H1 (cell line): ENCODE measurements around the gene PTK6. TPM values are rescaled to one million over a fixed set of nuclear protein-coding genes. Genes with fewer than 3 reads are reported as not detected.
A peak's percentile ranks its signal among the peaks of the same experiment; 100 is the strongest.

ENCODE experiments used
- CTCF ChIA-PET: fragments of 300-600 bp; sonication (Branson Sonifier 250); formaldehyde crosslinking; loops from one replicate; lab custom pipeline; 2021; ENCODE audit not compliant: partially characterized antibody; lab: Charles Lee
- POLR2A ChIA-PET: fragments of 300-600 bp; sonication (Branson Sonifier 250); formaldehyde crosslinking; loops from one replicate; lab custom pipeline; 2021; ENCODE audit warnings: inconsistent platforms; ENCODE audit not compliant: partially characterized antibody; lab: Charles Lee
- DNase-seq, 2 experiments: peaks; one replicate each; pipeline versions ENCODE4 v3.0.0 to v3.0.0-alpha.2; 2010 to 2022; ENCODE audit warnings: low spot score in 2 of 2, low read depth in 1 of 2, mixed read lengths in 1 of 2
- FAIRE-seq: peaks from 2 replicates; lab custom pipeline; 2011; peaks lifted over from hg19 to GRCh38; lab: Jason Lieb, UNC
- H2AFZ ChIP-seq: 2 replicates; pipeline ENCODE4 v1.8.1; 2012; ENCODE audit warnings: low read length, inconsistent platforms
- H2AK5ac ChIP-seq: 2 replicates; pipeline ENCODE4 v1.6.1; 2013; ENCODE audit warnings: low read depth, low read length
- H2BK120ac ChIP-seq: replicated peaks from 2 replicates; pipeline ENCODE3; 2013; ENCODE audit warnings: low read depth, low read length, inconsistent platforms
- H2BK12ac ChIP-seq: 2 replicates; pipeline ENCODE4 v1.6.1; 2013; ENCODE audit warnings: low read depth, low read length
- H2BK15ac ChIP-seq: 2 replicates; pipeline ENCODE4 v1.6.1; 2013; ENCODE audit warnings: low read length
- H2BK20ac ChIP-seq: 2 replicates; pipeline ENCODE4 v1.6.1; 2013; ENCODE audit warnings: low read length
- H2BK5ac ChIP-seq: 2 replicates; pipeline ENCODE4 v1.6.1; 2013; ENCODE audit warnings: low read depth, low read length
- H3K14ac ChIP-seq: 2 replicates; pipeline ENCODE4 v1.6.1; 2013; ENCODE audit warnings: inconsistent platforms; ENCODE audit not compliant: insufficient read length
- H3K18ac ChIP-seq: 2 replicates; pipeline ENCODE4 v1.6.1; 2013; ENCODE audit warnings: low read length; ENCODE audit errors: extremely low read depth
- H3K23ac ChIP-seq: 2 replicates; pipeline ENCODE4 v1.6.1; 2013; ENCODE audit warnings: inconsistent platforms; ENCODE audit not compliant: insufficient read length
- H3K23me2 ChIP-seq: 2 replicates; pipeline ENCODE4 v1.6.1; 2013; ENCODE audit warnings: low read depth, low read length
- H3K27ac ChIP-seq: 2 replicates; pipeline ENCODE4 v1.6.1; 2011; ENCODE audit warnings: low read depth, low read length, inconsistent platforms
- H3K27me3 ChIP-seq, 4 experiments: replicated peaks in 1 of 4; 1 replicate in 1 of 4; 2 replicates in 3 of 4; pipeline versions ENCODE4 v1.6.1 to v1.8.1; 2011 to 2013; ENCODE audit warnings: low read length in 3 of 4, mild to moderate bottlenecking in 3 of 4, inconsistent platforms in 2 of 4, mixed read lengths in 2 of 4, moderate library complexity in 1 of 4; ENCODE audit not compliant: control insufficient read depth in 3 of 4, insufficient read depth in 3 of 4; ENCODE audit errors: extremely low read depth in 1 of 4
- H3K36me3 ChIP-seq, 4 experiments: 2 replicates each; pipeline versions ENCODE4 v1.6.1 to v1.8.1; 2011 to 2013; ENCODE audit warnings: mild to moderate bottlenecking in 4 of 4, low read length in 3 of 4, moderate library complexity in 2 of 4, control low read depth in 1 of 4, inconsistent platforms in 1 of 4; ENCODE audit not compliant: insufficient read depth in 4 of 4, control insufficient read depth in 2 of 4
- H3K4ac ChIP-seq: replicated peaks from 2 replicates; pipeline ENCODE3; 2013; ENCODE audit warnings: low read length, low read depth, mixed read lengths, inconsistent platforms; ENCODE audit not compliant: insufficient read length
- H3K4me1 ChIP-seq, 4 experiments: replicated peaks in 1 of 4; 1 replicate in 1 of 4; 2 replicates in 3 of 4; pipeline versions ENCODE4 v1.6.1 to v1.8.1; 2011 to 2013; ENCODE audit warnings: low read length in 3 of 4, inconsistent platforms in 2 of 4, mixed read lengths in 1 of 4; ENCODE audit not compliant: insufficient read depth in 4 of 4, control insufficient read depth in 3 of 4
- H3K4me2 ChIP-seq, 2 experiments: 2 replicates each; pipeline versions ENCODE4 v1.6.1 to v1.8.1; 2011 to 2013; ENCODE audit warnings: low read depth in 2 of 2, low read length in 2 of 2, control low read depth in 1 of 2, inconsistent platforms in 1 of 2, mild to moderate bottlenecking in 1 of 2; ENCODE audit not compliant: insufficient read depth in 1 of 2
- H3K4me3 ChIP-seq, 4 experiments: fragments of 200-600, 300-600 bp in 1 of 4; sonication (generic), shearing (Covaris generic), sonication (Bioruptor Twin) in 1 of 4; 2 replicates each; pipeline versions ENCODE4 v1.5.1 to v1.8.1; 2011 to 2016; ENCODE audit warnings: low read length in 4 of 4, low read depth in 3 of 4, control low read depth in 2 of 4, inconsistent platforms in 2 of 4, mild to moderate bottlenecking in 2 of 4, mixed read lengths in 1 of 4, moderate library complexity in 1 of 4; ENCODE audit not compliant: insufficient read depth in 2 of 4; ENCODE audit errors: extremely low read depth in 1 of 4
- H3K56ac ChIP-seq: replicated peaks from 2 replicates; pipeline ENCODE3; 2013; ENCODE audit warnings: low read depth, mild to moderate bottlenecking, mixed read lengths, low read length, inconsistent platforms; ENCODE audit not compliant: insufficient read length
- H3K79me1 ChIP-seq: 2 replicates; pipeline ENCODE4 v1.6.1; 2013; ENCODE audit warnings: low read depth, low read length, control low read depth
- H3K79me2 ChIP-seq, 2 experiments: 2 replicates each; pipeline versions ENCODE4 v1.6.1 to v1.8.1; 2012 to 2013; ENCODE audit warnings: low read length in 2 of 2, mild to moderate bottlenecking in 2 of 2, inconsistent platforms in 1 of 2; ENCODE audit not compliant: insufficient read depth in 2 of 2, control insufficient read depth in 1 of 2
- H3K9ac ChIP-seq, 4 experiments: replicated peaks in 1 of 4; 1 replicate in 1 of 4; 2 replicates in 3 of 4; pipeline versions ENCODE4 v1.6.1 to v1.8.1; 2011 to 2013; ENCODE audit warnings: low read depth in 3 of 4, low read length in 3 of 4, control low read depth in 2 of 4, mild to moderate bottlenecking in 2 of 4, moderate library complexity in 2 of 4, inconsistent platforms in 1 of 4; ENCODE audit errors: extremely low read depth in 1 of 4
- H3K9me3 ChIP-seq, 2 experiments: 2 replicates each; pipeline versions ENCODE4 v1.6.1 to v1.8.1; 2012 to 2013; ENCODE audit warnings: mild to moderate bottlenecking in 2 of 2, moderate library complexity in 2 of 2, control low read depth in 1 of 2, inconsistent platforms in 1 of 2, low read depth in 1 of 2, low read length in 1 of 2, mixed read lengths in 1 of 2; ENCODE audit not compliant: insufficient read depth in 2 of 2
- H4K20me1 ChIP-seq, 2 experiments: replicated peaks in 1 of 2; 2 replicates each; pipeline versions ENCODE3 to v1.8.1; 2011 to 2013; ENCODE audit warnings: inconsistent platforms in 2 of 2, low read length in 2 of 2, mild to moderate bottlenecking in 1 of 2; ENCODE audit not compliant: insufficient read depth in 2 of 2, control insufficient read depth in 1 of 2
- H4K5ac ChIP-seq: 2 replicates; pipeline ENCODE4 v1.6.1; 2013; ENCODE audit warnings: low read length, low read depth, mixed read lengths, inconsistent platforms; ENCODE audit not compliant: insufficient read length
- H4K8ac ChIP-seq: 2 replicates; pipeline ENCODE4 v1.8.0; 2013; ENCODE audit warnings: mild to moderate bottlenecking, moderate library complexity, low read length, inconsistent platforms; ENCODE audit not compliant: insufficient read depth; ENCODE audit errors: extremely low read depth
- H4K91ac ChIP-seq: replicated peaks from 2 replicates; pipeline ENCODE3; 2013; ENCODE audit warnings: low read length, mixed read lengths, inconsistent platforms; ENCODE audit not compliant: insufficient read length
- GABPA ChIP-seq: IDR thresholded peaks from 2 replicates; pipeline ENCODE4 v1.6.1; 2011; ENCODE audit warnings: mild to moderate bottlenecking, low read length, moderate library complexity, borderline replicate concordance; ENCODE audit not compliant: insufficient read depth
- JUN ChIP-seq: IDR thresholded peaks from 2 replicates; pipeline ENCODE4 v1.6.1; 2011; ENCODE audit warnings: low read depth, mild to moderate bottlenecking, improper control_type of control experiment, low read length
- RAD21 ChIP-seq, 2 experiments: IDR thresholded peaks in 1 of 2; conservative IDR thresholded peaks in 1 of 2; 2 replicates each; pipeline ENCODE4 v1.6.1; 2011; ENCODE audit warnings: low read depth in 2 of 2, low read length in 2 of 2, improper control_type of control experiment in 1 of 2, inconsistent platforms in 1 of 2, mild to moderate bottlenecking in 1 of 2, moderate library complexity in 1 of 2
- SUZ12 ChIP-seq: fragments of 200-600 bp; sonication (generic); IDR thresholded peaks from 2 replicates; pipeline ENCODE4 v1.6.1; 2012; ENCODE audit warnings: mild to moderate bottlenecking, inconsistent platforms, low read length, moderate library complexity, mixed read lengths
- TAF1 ChIP-seq: IDR thresholded peaks from 2 replicates; pipeline ENCODE4 v1.6.1; 2011; ENCODE audit warnings: mild to moderate bottlenecking, low read depth, low read length
- TCF12 ChIP-seq: IDR thresholded peaks from 2 replicates; pipeline ENCODE4 v1.6.1; 2011; ENCODE audit warnings: low read depth, mild to moderate bottlenecking, low read length
- WGBS, 2 experiments: shearing (Covaris generic) in 1 of 2; methylation state at CpG; one replicate each; pipeline versions ENCODE4 v1.1.6 to v1.1.7; 2013 to 2015; ENCODE audit warnings: low lambda C conversion rate in 2 of 2, mixed read lengths in 2 of 2, inconsistent platforms in 1 of 2, low coverage in 1 of 2, missing lambda C conversion rate in 1 of 2; ENCODE audit not compliant: insufficient replicate concordance in 2 of 2, insufficient coverage in 1 of 2, insufficient read length in 1 of 2; ENCODE audit errors: extremely low coverage in 1 of 2, missing lambda C conversion rate in 1 of 2; 5-methylcytosine and 5-hydroxymethylcytosine counted together
- polyA plus RNA-seq, 7 experiments: library from polyadenylated mRNA; depleted of rRNA in 3 of 7; stranded (reverse) in 5 of 7; unstranded in 2 of 7; fragments of >200 nt in 5 of 7; fragments of 200-250 nt in 2 of 7; gene quantifications; 1 replicate in 5 of 7; 2 replicates in 1 of 7; 4 replicates in 1 of 7; pipeline versions ENCODE4 v1.2.1 to v1.2.3, GENCODE V29; 2011 to 2013; ENCODE audit warnings: missing spikeins in 2 of 7, mixed read lengths in 2 of 7
- total RNA-seq: library from RNA; stranded (reverse); fragmentation: NEBNext Ultra II Directional; extraction: Animal tissue kit (Norgen Biotek cat#: 25700); gene quantifications from 2 replicates; pipeline ENCODE4 v1.2.1, GENCODE V29; 2021
- TF ChIP-seq, protein P1 (sequence below), 3 experiments: IDR thresholded peaks; 1 replicate in 2 of 3; 2 replicates in 1 of 3; pipeline versions ENCODE4 v1.5.1 to v1.6.1; 2011; ENCODE audit warnings: low read length in 3 of 3, mild to moderate bottlenecking in 3 of 3, inconsistent platforms in 2 of 3, low read depth in 1 of 3, moderate library complexity in 1 of 3; ENCODE audit not compliant: insufficient read depth in 1 of 3; ENCODE audit errors: control extremely low read depth in 1 of 3

The PTK6 gene
- total and polyA plus RNA-seq, 2 of the 8 experiments (the other 6 are each of a cell fraction or from before 2014, with no cell fraction given) = 0.12 to 0.19 TPM

DNA sequence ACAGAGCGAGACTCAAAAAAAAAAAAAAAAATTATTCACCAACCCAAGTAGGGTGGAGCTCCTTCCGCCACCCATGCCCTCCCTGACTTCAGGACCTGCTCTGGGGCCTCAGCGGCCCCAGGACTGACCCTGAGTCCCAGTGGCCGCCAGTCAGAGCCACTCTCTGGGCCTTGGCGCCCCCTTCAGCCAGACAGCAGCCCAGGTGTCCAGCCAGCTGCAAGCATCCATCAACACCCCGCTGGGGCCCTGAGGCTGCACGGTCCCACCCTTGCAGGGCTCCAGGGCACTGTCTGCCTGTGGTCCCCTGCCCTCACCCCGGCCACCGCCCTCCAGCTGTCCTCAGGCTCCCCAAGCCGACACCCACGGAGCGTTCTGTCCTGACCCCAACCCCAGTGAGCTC, 53.3 kb downstream of the PTK6 start:
- WGBS, 2 experiments = 82% methylated on average over 4 of the region's 12 CpGs; no CpG with 5 or more reads in 1 of the 2 experiments
- Histone ChIP-seq H3K4me1 (peaks cover 0 to 29% (median 16%) of the 10 kb centered on the region in 4 experiments; a peak in 5 of 7 replicates), H3K23me2 (peaks cover 2% of the 10 kb centered on the region; the same call in 1 of the 2 replicates), H3K14ac (no peak overlapping the region), H2AFZ (no peak overlapping the region), H3K27me3 (peaks cover 0 to 12% (median 8%) of the 10 kb centered on the region in 4 experiments; a peak in 6 of 7 replicates), H3K23ac (no peak overlapping the region), H2BK120ac (no peak overlapping the region), H3K9me3 (peaks cover 4% of the 10 kb centered on the region in 2 experiments; a peak in 1 of 4 replicates), H3K9ac (no peak overlapping the region), H4K5ac (no peak overlapping the region), H3K4ac (no peak overlapping the region), H3K4me2 (no peak overlapping the region), H3K18ac (no peak overlapping the region), H3K79me2 (no peaks in the 10 kb centered on the region), H2AK5ac (no peak overlapping the region), H4K91ac (no peak overlapping the region), H3K56ac (no peak overlapping the region), H3K27ac (no peak overlapping the region), H2BK20ac (no peak overlapping the region), H3K36me3 (no peaks in the 10 kb centered on the region), H2BK15ac (no peak overlapping the region), H4K8ac (no peak overlapping the region), H3K79me1 (no peaks in the 10 kb centered on the region), H3K4me3 (no peak overlapping the region), H4K20me1 (no peaks in the 10 kb centered on the region), H2BK12ac (no peak overlapping the region), H2BK5ac (no peak overlapping the region)
- ChIA-PET CTCF (interaction anchor here (0.6 to 4.8 kb wide), 16 partner anchors 8 to 490 kb away, joined by 3 to 39 read pairs (median 4); partner anchors contain the start of gene PTK6), POLR2A (interaction anchor here (0.6 to 1.9 kb wide), 6 partner anchors 12 to 213 kb away, joined by 3 to 6 read pairs (median 4); partner anchors contain the start of genes KCNQ2 and PPDPF)
- no peak for FAIRE-seq
- no peak for DNase-seq
- TF ChIP-seq GABPA = peak; percentile 17; the same call in 1 of the 2 replicates
- TF ChIP-seq RAD21 (IDR thresholded peaks at IDR 0.05 in 1 of 2, conservative IDR thresholded peaks at IDR 0.05 in 1 of 2; ENCODE audit: low read depth in 2 of 2, low read length in 2 of 2) = peak; percentile 62 to 77
- TF ChIP-seq, protein P1, sequence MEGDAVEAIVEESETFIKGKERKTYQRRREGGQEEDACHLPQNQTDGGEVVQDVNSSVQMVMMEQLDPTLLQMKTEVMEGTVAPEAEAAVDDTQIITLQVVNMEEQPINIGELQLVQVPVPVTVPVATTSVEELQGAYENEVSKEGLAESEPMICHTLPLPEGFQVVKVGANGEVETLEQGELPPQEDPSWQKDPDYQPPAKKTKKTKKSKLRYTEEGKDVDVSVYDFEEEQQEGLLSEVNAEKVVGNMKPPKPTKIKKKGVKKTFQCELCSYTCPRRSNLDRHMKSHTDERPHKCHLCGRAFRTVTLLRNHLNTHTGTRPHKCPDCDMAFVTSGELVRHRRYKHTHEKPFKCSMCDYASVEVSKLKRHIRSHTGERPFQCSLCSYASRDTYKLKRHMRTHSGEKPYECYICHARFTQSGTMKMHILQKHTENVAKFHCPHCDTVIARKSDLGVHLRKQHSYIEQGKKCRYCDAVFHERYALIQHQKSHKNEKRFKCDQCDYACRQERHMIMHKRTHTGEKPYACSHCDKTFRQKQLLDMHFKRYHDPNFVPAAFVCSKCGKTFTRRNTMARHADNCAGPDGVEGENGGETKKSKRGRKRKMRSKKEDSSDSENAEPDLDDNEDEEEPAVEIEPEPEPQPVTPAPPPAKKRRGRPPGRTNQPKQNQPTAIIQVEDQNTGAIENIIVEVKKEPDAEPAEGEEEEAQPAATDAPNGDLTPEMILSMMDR (IDR thresholded peaks at IDR 0.05; ENCODE audit: control extremely low read depth in 1 of 3, insufficient read depth in 1 of 3, low read depth in 1 of 3, low read length in 3 of 3) = peak; percentile 53 to 59 (median 57)
- TF ChIP-seq SUZ12 = no peak
- TF ChIP-seq TAF1 = no peak
- 0 out of 2 replicates have a peak, but pooled peaks have one; percentile 44 for TF ChIP-seq TCF12
- no peak for TF ChIP-seq JUN
